HCT116 (cell line): ENCODE measurements around the gene PPP1R37. TPM values are rescaled to one million over a fixed set of nuclear protein-coding genes. Genes with fewer than 3 reads are reported as not detected.

Experiments
- ATAC-seq: fragments of 200-7000 bp; cut with Tn5 transposase; 2 replicates; pipeline ENCODE4 v1.9.1; 2020; ENCODE audit warnings: mild to moderate bottlenecking, moderate library complexity
- BruUV-seq: library from RNA; stranded (reverse); fragments of 400-500 nt; replicated peaks from 2 replicates; lab custom pipeline; 2021; lab: Mats Ljungman, UMichigan
- CTCF ChIA-PET: fragments of 300-600 bp; sonication (Branson Sonifier 250); formaldehyde crosslinking; loops from one replicate; lab custom pipeline; 2021; ENCODE audit warnings: antibody characterized with exemption; lab: Charles Lee
- POLR2A ChIA-PET: fragments of 300-600, 350-600 bp; sonication (Branson Sonifier 250); formaldehyde crosslinking; loops from one replicate; lab custom pipeline; 2021; ENCODE audit warnings: antibody characterized with exemption; lab: Charles Lee
- RAD21 ChIA-PET, 2 experiments: fragments of 300-600 bp; sonication (Branson Sonifier 250); formaldehyde crosslinking; loops; one replicate each; lab custom pipeline; 2023; ENCODE audit warnings: low total read pairs in 2 of 2; ENCODE audit not compliant: uncharacterized antibody in 2 of 2, unreplicated experiment in 2 of 2, low non-redundant PET in 1 of 2; lab: Charles Lee
- DNase-seq: peaks from one replicate; pipeline ENCODE4 v3.0.0-alpha.2; 2010; ENCODE audit warnings: low read depth, low spot score
- H2AFZ ChIP-seq: fragments of 200-600 bp; shearing (Covaris generic), sonication (generic); 2 replicates; pipeline ENCODE4 v1.6.1; 2017; ENCODE audit warnings: low read depth, mixed run types, mixed read lengths, antibody characterized with exemption, low read length; ENCODE audit not compliant: poor library complexity, severe bottlenecking
- H3K27ac ChIP-seq: 2 replicates; pipeline ENCODE4 v1.5.1; 2012; ENCODE audit warnings: low read depth, low read length
- H3K27me3 ChIP-seq: fragments of 200-600 bp; sonication (generic); 2 replicates; pipeline ENCODE4 v1.6.1; 2016; ENCODE audit warnings: mixed run types, low read length, mixed read lengths; ENCODE audit not compliant: insufficient read depth
- H3K36me3 ChIP-seq, 2 experiments: fragments of 200-500 bp in 1 of 2; fragments of 200-600 bp in 1 of 2; sonication (Bioruptor generic) in 1 of 2; sonication (generic) in 1 of 2; 2 replicates each; pipeline versions ENCODE4 v1.5.1 to v1.6.1; 2014 to 2016; ENCODE audit warnings: low read length in 2 of 2, inconsistent platforms in 1 of 2, mixed read lengths in 1 of 2, mixed run types in 1 of 2; ENCODE audit not compliant: insufficient read depth in 2 of 2, control insufficient read depth in 1 of 2
- H3K4me1 ChIP-seq, 2 experiments: fragments of 200-600 bp in 1 of 2; sonication (generic) in 1 of 2; 2 replicates each; pipeline versions ENCODE4 v1.5.1 to v1.6.1; 2012 to 2017; ENCODE audit warnings: low read length in 2 of 2, inconsistent platforms in 1 of 2, mild to moderate bottlenecking in 1 of 2, mixed read lengths in 1 of 2, mixed run types in 1 of 2, moderate library complexity in 1 of 2; ENCODE audit not compliant: insufficient read depth in 2 of 2, control insufficient read depth in 1 of 2
- H3K4me2 ChIP-seq: fragments of 200-600 bp; sonication (generic); 2 replicates; pipeline ENCODE4 v1.6.1; 2017; ENCODE audit warnings: mixed run types, low read length, mixed read lengths
- H3K4me3 ChIP-seq, 2 experiments: fragments of 200-600 bp in 1 of 2; sonication (generic) in 1 of 2; replicated peaks in 1 of 2; 2 replicates each; pipeline ENCODE4 v1.5.1; 2011 to 2016; ENCODE audit warnings: low read length in 2 of 2, control low read depth in 1 of 2, low read depth in 1 of 2, mild to moderate bottlenecking in 1 of 2, mixed read lengths in 1 of 2, mixed run types in 1 of 2
- H3K79me2 ChIP-seq: fragments of 200-600 bp; sonication (generic); 2 replicates; pipeline ENCODE4 v1.6.1; 2017; ENCODE audit warnings: mild to moderate bottlenecking, mixed run types, low read length, moderate library complexity, mixed read lengths; ENCODE audit not compliant: insufficient read depth
- H3K9ac ChIP-seq: fragments of 200-600 bp; sonication (generic); 2 replicates; pipeline ENCODE4 v1.6.1; 2016; ENCODE audit warnings: low read length, mixed read lengths
- H3K9me2 ChIP-seq: fragments of 200-600 bp; sonication (generic), shearing (Covaris generic); 2 replicates; pipeline ENCODE4 v1.6.1; 2017; ENCODE audit warnings: mixed run types, mild to moderate bottlenecking, moderate library complexity; ENCODE audit not compliant: insufficient read depth
- H3K9me3 ChIP-seq, 2 experiments: fragments of 200-500 bp in 1 of 2; fragments of 200-600 bp in 1 of 2; sonication (Bioruptor generic) in 1 of 2; sonication (generic) in 1 of 2; 2 replicates each; pipeline ENCODE4 v1.6.1; 2014 to 2017; ENCODE audit warnings: low read length in 2 of 2, mixed read lengths in 2 of 2, inconsistent platforms in 1 of 2, low read depth in 1 of 2, mild to moderate bottlenecking in 1 of 2, mixed run types in 1 of 2, moderate library complexity in 1 of 2; ENCODE audit not compliant: control insufficient read depth in 1 of 2, insufficient read depth in 1 of 2
- H4K20me1 ChIP-seq: fragments of 200-600 bp; sonication (generic), shearing (Covaris generic); 2 replicates; pipeline ENCODE4 v1.6.1; 2017; ENCODE audit warnings: mixed run types, mild to moderate bottlenecking, moderate library complexity; ENCODE audit not compliant: insufficient read depth
- CBX3 ChIP-seq: IDR thresholded peaks from 2 replicates; pipeline ENCODE4 v1.6.1; 2012; ENCODE audit warnings: low read depth
- EGR1 ChIP-seq: IDR thresholded peaks from 2 replicates; pipeline ENCODE4 v1.6.1; 2012; ENCODE audit warnings: low read depth
- EZH2 ChIP-seq: fragments of 200-600 bp; sonication (generic); IDR thresholded peaks from 2 replicates; pipeline ENCODE4 v1.6.1; 2017; ENCODE audit warnings: antibody characterized with exemption, mixed run types
- FOSL1 ChIP-seq: IDR thresholded peaks from 2 replicates; pipeline ENCODE4 v1.6.1; 2012; ENCODE audit warnings: low read depth
- POLR2A ChIP-seq: IDR thresholded peaks from 2 replicates; pipeline ENCODE4 v1.7.0; 2011; ENCODE audit warnings: borderline replicate concordance; ENCODE audit not compliant: insufficient read depth, insufficient read length; ENCODE audit errors: extremely low read depth
- SIN3A ChIP-seq: IDR thresholded peaks from 2 replicates; pipeline ENCODE4 v1.6.1; 2012; ENCODE audit warnings: low read depth
- SRF ChIP-seq: IDR thresholded peaks from 2 replicates; pipeline ENCODE4 v1.6.1; 2012; ENCODE audit warnings: low read depth
- ZFX ChIP-seq: fragments of 450-650 bp; IDR thresholded peaks from 2 replicates; pipeline ENCODE4 v1.6.1; 2017
- ZNF274 ChIP-seq: fragments of 200-500 bp; sonication (Bioruptor generic); IDR thresholded peaks from 2 replicates; pipeline ENCODE4 v1.6.1; 2014; ENCODE audit warnings: mild to moderate bottlenecking, low read depth, low read length, inconsistent platforms
- intact Hi-C: fragments of 100-400 bp; cut with micrococcal nuclease; formaldehyde crosslinking; loops from 2 replicates; pipeline ENCODE4 v1.10.0; 2022
- total RNA-seq: library from RNA; stranded (reverse); gene quantifications from one replicate; pipeline ENCODE4 v1.2.1, GENCODE V29; 2021; ENCODE audit not compliant: unreplicated experiment
- TF ChIP-seq, protein P1 (sequence below): IDR thresholded peaks from 2 replicates; pipeline ENCODE4 v1.6.1; 2012

The PPP1R37 gene
- total RNA-seq, 1 experiment from 2014 or later: 32.7 TPM

DNA sequence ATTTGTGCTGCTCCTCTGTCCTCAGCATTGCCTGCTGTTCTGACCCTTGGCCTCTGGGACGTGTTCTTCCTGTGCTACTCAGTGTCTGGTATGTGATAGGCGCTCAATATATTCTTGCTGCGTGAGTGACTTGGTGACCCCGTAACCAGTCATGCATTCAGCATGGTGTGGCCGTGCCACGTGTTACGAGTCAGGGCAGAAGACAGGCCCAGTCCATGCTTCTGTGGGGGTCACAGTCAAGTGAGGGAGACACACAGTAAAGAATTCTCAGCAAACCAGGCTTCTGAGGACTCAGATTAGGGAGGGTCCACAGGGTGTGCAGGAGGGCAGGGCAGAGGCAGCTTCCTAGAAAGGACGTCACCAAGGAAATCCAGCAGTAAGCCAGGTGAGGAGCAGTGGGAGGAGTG lies 7.9 kb downstream of the PPP1R37 start:
- no peaks in the 10 kb centered on the region; the same call in 1 of the 2 replicates for H4K20me1 ChIP-seq
- DNase-seq: no peak
- RAD21 ChIA-PET: no interaction called here
- H3K27me3 ChIP-seq: no peaks in the 10 kb centered on the region
- H3K9me2 ChIP-seq: no peaks in the 10 kb centered on the region
- no peak overlapping the region for H2AFZ ChIP-seq
- ATAC-seq: no peak
- H3K9ac ChIP-seq: no peak overlapping the region
- no peak for TF ChIP-seq ZFX
- TF ChIP-seq FOSL1: no peak
- TF ChIP-seq ZNF274: no peak
- TF ChIP-seq EGR1: no peak
- TF ChIP-seq SRF: no peak
- TF ChIP-seq, protein P1, sequence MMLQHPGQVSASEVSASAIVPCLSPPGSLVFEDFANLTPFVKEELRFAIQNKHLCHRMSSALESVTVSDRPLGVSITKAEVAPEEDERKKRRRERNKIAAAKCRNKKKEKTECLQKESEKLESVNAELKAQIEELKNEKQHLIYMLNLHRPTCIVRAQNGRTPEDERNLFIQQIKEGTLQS: no peak
- no peak for TF ChIP-seq SIN3A
- no peak for TF ChIP-seq CBX3
- no peak for TF ChIP-seq EZH2
- TF ChIP-seq POLR2A: no peak
- H3K36me3 ChIP-seq: no peaks in the 10 kb centered on the region
- peaks cover 3 to 25% of the 10 kb centered on the region in 2 experiments; a peak in 3 of 4 replicates for H3K4me1 ChIP-seq
- H3K9me3 ChIP-seq: no peaks in the 10 kb centered on the region
- no peak overlapping the region for H3K4me3 ChIP-seq
- CTCF ChIA-PET: no interaction called here
- POLR2A ChIA-PET: interaction anchor here (1.0 kb wide), 1 partner anchor 9 kb away, joined by 3 read pairs; no protein-coding TSS in a partner anchor
- no peak overlapping the region for H3K4me2 ChIP-seq
- BruUV-seq: no TSS peak
- peaks cover 98% of the 10 kb centered on the region for H3K79me2 ChIP-seq
- no peak overlapping the region for H3K27ac ChIP-seq
- intact Hi-C loops: no loop called here

DNA sequence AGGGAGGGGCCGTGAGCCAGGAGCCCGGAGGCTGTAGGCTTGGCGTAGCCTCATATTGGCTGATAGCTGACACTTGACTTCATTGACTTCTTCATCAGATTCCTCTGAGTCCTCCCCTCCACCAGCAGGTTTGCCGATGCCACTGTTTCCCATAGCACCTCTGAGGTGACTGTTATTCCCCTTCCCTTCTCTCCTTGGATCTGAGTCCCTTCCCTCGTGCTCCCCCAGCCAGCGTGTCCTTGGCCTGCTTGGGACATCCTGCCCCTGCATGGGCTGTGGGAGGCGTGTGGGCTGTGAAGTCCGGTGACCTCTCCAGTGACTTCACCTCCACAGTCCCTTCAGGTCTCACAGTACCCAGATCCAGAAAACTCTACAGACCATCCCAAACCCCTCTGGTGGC lies 8.8 kb downstream of the PPP1R37 start:
- H3K36me3 ChIP-seq: no peaks in the 10 kb centered on the region
- POLR2A ChIA-PET: interaction anchor here (1.0 kb wide), 1 partner anchor 10 kb away, joined by 3 read pairs; no protein-coding TSS in a partner anchor
- intact Hi-C loops: no loop called here
- no peak overlapping the region for H3K9ac ChIP-seq
- H3K9me2 ChIP-seq: no peaks in the 10 kb centered on the region
- H3K4me2 ChIP-seq: no peak overlapping the region
- TF ChIP-seq SRF (no peak), SIN3A (no peak)
- no peaks in the 10 kb centered on the region; the same call in 1 of the 2 replicates for H4K20me1 ChIP-seq
- RAD21 ChIA-PET: no interaction called here
- ATAC-seq: no peak
- H3K4me3 ChIP-seq: no peak overlapping the region
- no peaks in the 10 kb centered on the region for H3K27me3 ChIP-seq
- no peak overlapping the region for H2AFZ ChIP-seq
- H3K27ac ChIP-seq: no peak overlapping the region
- CTCF ChIA-PET: no interaction called here
- peaks cover 3 to 18% of the 10 kb centered on the region in 2 experiments; a peak in 3 of 4 replicates for H3K4me1 ChIP-seq
- peaks cover 91% of the 10 kb centered on the region for H3K79me2 ChIP-seq
- no peak for DNase-seq
- BruUV-seq: no TSS peak
- no peaks in the 10 kb centered on the region for H3K9me3 ChIP-seq
